HepG2 (cell line): ENCODE results near the gene SLC7A4. TPM values are rescaled to one million over a fixed set of nuclear protein-coding genes. Genes with fewer than 3 reads are reported as not detected.
A peak's percentile ranks its signal among the peaks of the same experiment; 100 is the strongest.

Experiments used
- ERF ChIP-seq: IDR thresholded peaks from 2 replicates; pipeline ENCODE4 v1.6.1; 2018; ENCODE audit warnings: missing biosample characterization, missing genetic modification reagents
- GPBP1L1 ChIP-seq: sonication (generic); formaldehyde crosslinking; IDR thresholded peaks from 2 replicates; pipeline ENCODE4 v1.5.0; 2020; ENCODE audit warnings: mild to moderate bottlenecking, missing genetic modification reagents
- HDAC1 ChIP-seq: sonication (generic); formaldehyde crosslinking; IDR thresholded peaks from 2 replicates; pipeline ENCODE4 v1.5.1; 2020; ENCODE audit warnings: mild to moderate bottlenecking, missing genetic modification reagents
- IKZF5 ChIP-seq: IDR thresholded peaks from 2 replicates; pipeline ENCODE4 v1.6.1; 2018; ENCODE audit warnings: missing genetic modification reagents, mild to moderate bottlenecking, missing compliant biosample characterization
- KLF13 ChIP-seq: sonication (generic); formaldehyde crosslinking; IDR thresholded peaks from 2 replicates; pipeline ENCODE4 v1.4.0; 2020; ENCODE audit warnings: mild to moderate bottlenecking, missing genetic modification reagents
- PCBP1 ChIP-seq: fragments of 200-400 bp; formaldehyde crosslinking; IDR thresholded peaks from 2 replicates; pipeline ENCODE4 v1.6.1; 2017; ENCODE audit warnings: mild to moderate bottlenecking, low read depth, low read length, borderline replicate concordance
- RELA ChIP-seq: sonication (generic); formaldehyde crosslinking; IDR thresholded peaks from 2 replicates; pipeline ENCODE4 v1.4.0; 2020; ENCODE audit warnings: missing genetic modification reagents
- SETDB1 ChIP-seq: sonication (generic); formaldehyde crosslinking; IDR thresholded peaks from 2 replicates; pipeline ENCODE4 v1.5.1; 2020; ENCODE audit warnings: missing genetic modification reagents, mild to moderate bottlenecking, borderline replicate concordance
- SKIL ChIP-seq: sonication (generic); formaldehyde crosslinking; IDR thresholded peaks from 2 replicates; pipeline ENCODE4 v1.8.0; 2022; ENCODE audit warnings: missing genetic modification reagents, mild to moderate bottlenecking, moderate library complexity, borderline replicate concordance
- ZBTB3 ChIP-seq: sonication (generic); formaldehyde crosslinking; IDR thresholded peaks from 2 replicates; pipeline ENCODE4 v1.4.0; 2020; ENCODE audit warnings: low read depth, mild to moderate bottlenecking, moderate library complexity, missing genetic modification reagents, borderline replicate concordance
- ZBTB37 ChIP-seq: sonication (generic); formaldehyde crosslinking; IDR thresholded peaks from 2 replicates; pipeline ENCODE4 v1.4.0; 2020; ENCODE audit warnings: mild to moderate bottlenecking, missing genetic modification reagents
- ZNF431 ChIP-seq: sonication (generic); formaldehyde crosslinking; IDR thresholded peaks from 2 replicates; pipeline ENCODE4 v1.9.0; 2022; ENCODE audit warnings: missing genetic modification reagents, low read depth, mild to moderate bottlenecking, borderline replicate concordance
- ZNF543 ChIP-seq: sonication (generic); formaldehyde crosslinking; IDR thresholded peaks from 2 replicates; pipeline ENCODE4 v1.4.0; 2020; ENCODE audit warnings: mild to moderate bottlenecking, missing genetic modification reagents
- ZNF687 ChIP-seq: sonication (generic); formaldehyde crosslinking; IDR thresholded peaks from 2 replicates; pipeline ENCODE4 v1.5.1; 2020; ENCODE audit warnings: mild to moderate bottlenecking, missing genetic modification reagents, moderate library complexity
- polyA plus RNA-seq, 8 experiments: library from polyadenylated mRNA; depleted of rRNA in 3 of 8; stranded (reverse) in 7 of 8; unstranded in 1 of 8; fragments of >200 nt; fragmentation: Illumina TruSeq in 4 of 8; extraction: Trizol in 4 of 8; gene quantifications; 2 replicates each; pipeline versions ENCODE4 v1.2.1 to v1.2.3, GENCODE V29; 2011 to 2016; ENCODE audit warnings: low read depth in 4 of 8, missing spikeins in 1 of 8, mixed read lengths in 1 of 8; ENCODE audit not compliant: insufficient read depth in 1 of 8
- total RNA-seq, 5 experiments: library from RNA; depleted of rRNA; stranded (reverse); fragments of >200 nt; fragmentation: Illumina TruSeq; extraction: Trizol; gene quantifications; 2 replicates each; pipeline ENCODE4 v1.2.3, GENCODE V29; 2016; ENCODE audit warnings: low read depth in 1 of 5

Gene SLC7A4
- total and polyA plus RNA-seq, 2 of the 13 experiments (the other 11 are each of a cell fraction or from before 2014, with no cell fraction given) = not detected

GRCh38 chr22:20979940-20980453 is 52.4 kb downstream of the SLC7A4 start (continued):
- TF ChIP-seq ZNF543 (CRISPR knock-in tag) (no peak), GPBP1L1 (CRISPR knock-in tag) (no peak), ZNF687 (peak; percentile 98), ZBTB3 (no peak), RELA (CRISPR knock-in tag) (no peak), IKZF5 (CRISPR knock-in tag) (0 out of 2 replicates have a peak, but pooled peaks have one; percentile 35), ZBTB37 (CRISPR knock-in tag) (no peak), ZNF431 (CRISPR knock-in tag) (0 out of 2 replicates have a peak, but pooled peaks have one; percentile 67), HDAC1 (CRISPR knock-in tag) (peak; percentile 50; the same call in 1 of the 2 replicates), SETDB1 (no peak), KLF13 (0 out of 2 replicates have a peak, but pooled peaks have one; percentile 28), PCBP1 (no peak), SKIL (CRISPR knock-in tag) (no peak), ERF (CRISPR knock-in tag) (peak; percentile 66)
